Peyer's patch (tissue), 4 donors: ENCODE data around the gene TOB1.

ENCODE experiments used
- CTCF ChIP-seq, 6 experiments: fragments of 450-650 bp in 4 of 6; fragments of 200-600 bp in 2 of 6; sonication (generic) in 1 of 6; IDR thresholded peaks; one replicate each; pipeline ENCODE4 v1.5.1; 2017 to 2019; ENCODE audit warnings: antibody characterized with exemption in 6 of 6, mild to moderate bottlenecking in 3 of 6, moderate library complexity in 1 of 6
- POLR2A ChIP-seq, 2 donors: fragments of 450-650 bp; IDR thresholded peaks; one replicate each; pipeline ENCODE4 v1.5.1; 2017; ENCODE audit warnings: antibody characterized with exemption in 2 of 2, mild to moderate bottlenecking in 2 of 2, moderate library complexity in 2 of 2

GRCh38 chr17:50835301-50836234 lies 30.6 kb downstream of the TOB1 start, which contains the start of gene WFIKKN2:
- TF ChIP-seq CTCF (IDR thresholded peaks at IDR 0.05) (no peak), POLR2A (IDR thresholded peaks at IDR 0.05) (no peak)
